Measurements from ENCODE around the gene ENO2.

GRCh38 chr12:6934110-6934509, 19.7 kb downstream of the ENO2 start:
- TF ChIP-seq, protein P1, sequence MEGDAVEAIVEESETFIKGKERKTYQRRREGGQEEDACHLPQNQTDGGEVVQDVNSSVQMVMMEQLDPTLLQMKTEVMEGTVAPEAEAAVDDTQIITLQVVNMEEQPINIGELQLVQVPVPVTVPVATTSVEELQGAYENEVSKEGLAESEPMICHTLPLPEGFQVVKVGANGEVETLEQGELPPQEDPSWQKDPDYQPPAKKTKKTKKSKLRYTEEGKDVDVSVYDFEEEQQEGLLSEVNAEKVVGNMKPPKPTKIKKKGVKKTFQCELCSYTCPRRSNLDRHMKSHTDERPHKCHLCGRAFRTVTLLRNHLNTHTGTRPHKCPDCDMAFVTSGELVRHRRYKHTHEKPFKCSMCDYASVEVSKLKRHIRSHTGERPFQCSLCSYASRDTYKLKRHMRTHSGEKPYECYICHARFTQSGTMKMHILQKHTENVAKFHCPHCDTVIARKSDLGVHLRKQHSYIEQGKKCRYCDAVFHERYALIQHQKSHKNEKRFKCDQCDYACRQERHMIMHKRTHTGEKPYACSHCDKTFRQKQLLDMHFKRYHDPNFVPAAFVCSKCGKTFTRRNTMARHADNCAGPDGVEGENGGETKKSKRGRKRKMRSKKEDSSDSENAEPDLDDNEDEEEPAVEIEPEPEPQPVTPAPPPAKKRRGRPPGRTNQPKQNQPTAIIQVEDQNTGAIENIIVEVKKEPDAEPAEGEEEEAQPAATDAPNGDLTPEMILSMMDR (IDR thresholded peaks at IDR 0.05) = no peak
- TF ChIP-seq POLR2A (IDR thresholded peaks at IDR 0.05) = no peak

Measured in thyroid gland (tissue), 4 donors.